Lower leg skin (tissue), 3 donors: ENCODE measurements around the gene PPP1R13B.

Source experiments
- POLR2A ChIP-seq, 2 donors: fragments of 450-650 bp; IDR thresholded peaks; one replicate each; pipeline ENCODE4 v1.6.1; 2016 to 2017; ENCODE audit warnings: antibody characterized with exemption in 2 of 2, mild to moderate bottlenecking in 1 of 2, moderate library complexity in 1 of 2
- TF ChIP-seq, protein P1 (sequence below), 3 donors: fragments of 450-650 bp; IDR thresholded peaks; one replicate each; pipeline ENCODE4 v1.5.1; 2016; ENCODE audit warnings: antibody characterized with exemption in 3 of 3, mild to moderate bottlenecking in 3 of 3, moderate library complexity in 2 of 3

- TF ChIP-seq, protein P1, sequence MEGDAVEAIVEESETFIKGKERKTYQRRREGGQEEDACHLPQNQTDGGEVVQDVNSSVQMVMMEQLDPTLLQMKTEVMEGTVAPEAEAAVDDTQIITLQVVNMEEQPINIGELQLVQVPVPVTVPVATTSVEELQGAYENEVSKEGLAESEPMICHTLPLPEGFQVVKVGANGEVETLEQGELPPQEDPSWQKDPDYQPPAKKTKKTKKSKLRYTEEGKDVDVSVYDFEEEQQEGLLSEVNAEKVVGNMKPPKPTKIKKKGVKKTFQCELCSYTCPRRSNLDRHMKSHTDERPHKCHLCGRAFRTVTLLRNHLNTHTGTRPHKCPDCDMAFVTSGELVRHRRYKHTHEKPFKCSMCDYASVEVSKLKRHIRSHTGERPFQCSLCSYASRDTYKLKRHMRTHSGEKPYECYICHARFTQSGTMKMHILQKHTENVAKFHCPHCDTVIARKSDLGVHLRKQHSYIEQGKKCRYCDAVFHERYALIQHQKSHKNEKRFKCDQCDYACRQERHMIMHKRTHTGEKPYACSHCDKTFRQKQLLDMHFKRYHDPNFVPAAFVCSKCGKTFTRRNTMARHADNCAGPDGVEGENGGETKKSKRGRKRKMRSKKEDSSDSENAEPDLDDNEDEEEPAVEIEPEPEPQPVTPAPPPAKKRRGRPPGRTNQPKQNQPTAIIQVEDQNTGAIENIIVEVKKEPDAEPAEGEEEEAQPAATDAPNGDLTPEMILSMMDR (IDR thresholded peaks at IDR 0.05), result no peak
- TF ChIP-seq POLR2A (IDR thresholded peaks at IDR 0.05), result no peak
These were observed 43.7 kb upstream of the PPP1R13B start for GRCh38 chr14:103890821-103891666.
